ENCODE data around the gene NLRX1.

Gene NLRX1

GRCh38 chr11:119168471-119169281, at the start of gene NLRX1:
NLRX1 (plus strand) TSS chr11:119168725; CDS start chr11:119171404, 2,679 bp downstream.
- H3K4me3 ChIP-seq (ENCODE audit: low read depth, low read length) = peak within 1 kb of the TSS; percentile 89
- H3K27me3 ChIP-seq (ENCODE audit: control insufficient read depth, insufficient read depth, low read length) = no peaks in the 10 kb centered on the region
- TF ChIP-seq, protein P1, sequence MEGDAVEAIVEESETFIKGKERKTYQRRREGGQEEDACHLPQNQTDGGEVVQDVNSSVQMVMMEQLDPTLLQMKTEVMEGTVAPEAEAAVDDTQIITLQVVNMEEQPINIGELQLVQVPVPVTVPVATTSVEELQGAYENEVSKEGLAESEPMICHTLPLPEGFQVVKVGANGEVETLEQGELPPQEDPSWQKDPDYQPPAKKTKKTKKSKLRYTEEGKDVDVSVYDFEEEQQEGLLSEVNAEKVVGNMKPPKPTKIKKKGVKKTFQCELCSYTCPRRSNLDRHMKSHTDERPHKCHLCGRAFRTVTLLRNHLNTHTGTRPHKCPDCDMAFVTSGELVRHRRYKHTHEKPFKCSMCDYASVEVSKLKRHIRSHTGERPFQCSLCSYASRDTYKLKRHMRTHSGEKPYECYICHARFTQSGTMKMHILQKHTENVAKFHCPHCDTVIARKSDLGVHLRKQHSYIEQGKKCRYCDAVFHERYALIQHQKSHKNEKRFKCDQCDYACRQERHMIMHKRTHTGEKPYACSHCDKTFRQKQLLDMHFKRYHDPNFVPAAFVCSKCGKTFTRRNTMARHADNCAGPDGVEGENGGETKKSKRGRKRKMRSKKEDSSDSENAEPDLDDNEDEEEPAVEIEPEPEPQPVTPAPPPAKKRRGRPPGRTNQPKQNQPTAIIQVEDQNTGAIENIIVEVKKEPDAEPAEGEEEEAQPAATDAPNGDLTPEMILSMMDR (IDR thresholded peaks at IDR 0.05) = peak; percentile 71

DNA sequence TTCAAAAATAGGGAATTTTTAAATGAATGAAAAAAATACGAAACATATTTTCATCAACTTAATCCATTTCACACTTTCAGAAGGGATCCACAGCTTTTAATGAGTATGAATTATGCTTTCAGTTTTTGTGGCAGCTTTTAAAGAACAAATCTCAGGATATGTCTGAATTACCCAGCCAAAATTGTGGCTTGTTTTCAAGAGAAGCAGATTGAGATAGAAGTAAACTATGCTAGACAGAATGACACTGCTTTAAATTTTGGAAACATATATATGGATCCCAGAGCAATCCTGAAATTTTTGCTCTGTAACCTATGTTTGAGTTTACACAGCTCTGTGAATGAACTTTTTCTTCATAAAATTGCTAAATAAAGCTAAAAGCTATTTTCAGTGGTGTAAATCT, 49.6 kb upstream of the NLRX1 start:
- H3K9me3 ChIP-seq (ENCODE audit: control insufficient read depth, low read length) = no peaks in the 10 kb centered on the region
- H3K27ac ChIP-seq = no peak overlapping the region
- H3K4me1 ChIP-seq = peaks cover 5% of the 10 kb centered on the region
- H3K4me2 ChIP-seq (ENCODE audit: low read length) = no peak overlapping the region
- H3K9ac ChIP-seq = no peak overlapping the region
- H3K27me3 ChIP-seq (ENCODE audit: control insufficient read depth, insufficient read depth, low read length) = no peaks in the 10 kb centered on the region
- H3K36me3 ChIP-seq (ENCODE audit: control insufficient read depth, insufficient read depth, low read length) = no peaks in the 10 kb centered on the region
- H3K4me3 ChIP-seq (ENCODE audit: low read depth, low read length) = no peak overlapping the region
- H3K79me2 ChIP-seq = peaks cover 10% of the 10 kb centered on the region
- H2AFZ ChIP-seq = no peak overlapping the region
- TF ChIP-seq, protein P1 (IDR thresholded peaks at IDR 0.05) = no peak

More at GRCh38 chr11:119168471-119169281, at the start of gene NLRX1:
- no peaks in the 10 kb centered on the region for H3K9me3 ChIP-seq (ENCODE audit: control insufficient read depth, low read length)
- H3K4me1 ChIP-seq = peaks cover 6% of the 10 kb centered on the region
- peak within 1 kb of the TSS; percentile 84 for H3K27ac ChIP-seq
- peak within 1 kb of the TSS; percentile 93 for H2AFZ ChIP-seq
- H3K9ac ChIP-seq = peak within 1 kb of the TSS; percentile 67
- H3K36me3 ChIP-seq (ENCODE audit: control insufficient read depth, insufficient read depth, low read length) = no peaks in the 10 kb centered on the region
- H3K4me2 ChIP-seq (ENCODE audit: low read length) = peak within 1 kb of the TSS; percentile 77
- H3K79me2 ChIP-seq = no peaks in the 10 kb centered on the region

DNA sequence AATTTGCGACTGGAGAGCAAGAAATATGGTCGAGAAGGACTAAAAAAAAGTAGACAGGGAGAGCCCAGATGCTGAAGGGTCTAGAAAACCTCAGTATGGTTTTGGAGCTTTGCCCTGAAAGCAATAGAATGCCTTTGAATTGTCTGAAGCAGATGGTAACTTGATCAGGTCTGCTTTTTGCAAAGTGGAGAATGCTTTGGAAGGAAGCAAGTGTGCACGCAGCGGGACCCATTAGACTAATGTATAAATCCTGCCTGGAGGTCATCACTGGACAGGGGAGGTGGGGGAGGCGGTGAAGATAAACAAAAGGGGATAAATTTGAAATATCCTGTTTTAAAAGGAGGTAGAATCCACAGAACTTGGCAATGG, 47.9 kb upstream of the NLRX1 start:
- TF ChIP-seq, protein P1 (IDR thresholded peaks at IDR 0.05) = no peak
- peak overlapping the region; percentile 81 for H3K4me3 ChIP-seq (ENCODE audit: low read depth, low read length)

GRCh38 chr11:119121008-119121810, 47.3 kb upstream of the NLRX1 start, which contains the start of gene HINFP:
HINFP (plus strand) TSS chr11:119121580; CDS start chr11:119126945, 5,365 bp downstream.
- TF ChIP-seq, protein P1 (IDR thresholded peaks at IDR 0.05) = no peak
- H3K79me2 ChIP-seq = peaks cover 10% of the 10 kb centered on the region
- H3K36me3 ChIP-seq (ENCODE audit: control insufficient read depth, insufficient read depth, low read length) = no peaks in the 10 kb centered on the region
- no peaks in the 10 kb centered on the region for H3K9me3 ChIP-seq (ENCODE audit: control insufficient read depth, low read length)
- peak within 1 kb of the TSS; percentile 69 for H3K27ac ChIP-seq
- H3K4me1 ChIP-seq = peaks cover 5% of the 10 kb centered on the region
- H3K9ac ChIP-seq = no peak within 1 kb of the TSS
- H3K4me3 ChIP-seq (ENCODE audit: low read depth, low read length) = peak within 1 kb of the TSS; percentile 81
- peak within 1 kb of the TSS; percentile 92 for H3K4me2 ChIP-seq (ENCODE audit: low read length)
- no peaks in the 10 kb centered on the region for H3K27me3 ChIP-seq (ENCODE audit: control insufficient read depth, insufficient read depth, low read length)
- peak within 1 kb of the TSS; percentile 86 for H2AFZ ChIP-seq

More for the DNA sequence above, 47.9 kb upstream of the NLRX1 start:
- Histone ChIP-seq H3K9me3 (ENCODE audit: control insufficient read depth, low read length) (no peaks in the 10 kb centered on the region), H3K27me3 (ENCODE audit: control insufficient read depth, insufficient read depth, low read length) (no peaks in the 10 kb centered on the region), H3K4me2 (ENCODE audit: low read length) (peak overlapping the region; percentile 92), H3K79me2 (peaks cover 10% of the 10 kb centered on the region), H3K9ac (no peak overlapping the region), H3K36me3 (ENCODE audit: control insufficient read depth, insufficient read depth, low read length) (no peaks in the 10 kb centered on the region), H2AFZ (peak overlapping the region; percentile 74), H3K4me1 (peaks cover 5% of the 10 kb centered on the region), H3K27ac (peak overlapping the region; percentile 69)
